ENCODE results near the gene CNFN. TPM values are rescaled to one million over a fixed set of nuclear protein-coding genes. Genes with fewer than 3 reads are reported as not detected.

Gene CNFN
- total and polyA plus RNA-seq, 8 donors: 0.32 to 3.2 (median 0.55) TPM; not detected in 1

GRCh38 chr19:42406111-42406510, 16.0 kb upstream of the CNFN start:
- H3K4me1 ChIP-seq: peaks cover 2 to 18% of the 10 kb centered on the region in 2 donors
- H3K9me3 ChIP-seq: no peaks in the 10 kb centered on the region
- H3K4me3 ChIP-seq: no peak overlapping the region
- TF ChIP-seq, protein P1, sequence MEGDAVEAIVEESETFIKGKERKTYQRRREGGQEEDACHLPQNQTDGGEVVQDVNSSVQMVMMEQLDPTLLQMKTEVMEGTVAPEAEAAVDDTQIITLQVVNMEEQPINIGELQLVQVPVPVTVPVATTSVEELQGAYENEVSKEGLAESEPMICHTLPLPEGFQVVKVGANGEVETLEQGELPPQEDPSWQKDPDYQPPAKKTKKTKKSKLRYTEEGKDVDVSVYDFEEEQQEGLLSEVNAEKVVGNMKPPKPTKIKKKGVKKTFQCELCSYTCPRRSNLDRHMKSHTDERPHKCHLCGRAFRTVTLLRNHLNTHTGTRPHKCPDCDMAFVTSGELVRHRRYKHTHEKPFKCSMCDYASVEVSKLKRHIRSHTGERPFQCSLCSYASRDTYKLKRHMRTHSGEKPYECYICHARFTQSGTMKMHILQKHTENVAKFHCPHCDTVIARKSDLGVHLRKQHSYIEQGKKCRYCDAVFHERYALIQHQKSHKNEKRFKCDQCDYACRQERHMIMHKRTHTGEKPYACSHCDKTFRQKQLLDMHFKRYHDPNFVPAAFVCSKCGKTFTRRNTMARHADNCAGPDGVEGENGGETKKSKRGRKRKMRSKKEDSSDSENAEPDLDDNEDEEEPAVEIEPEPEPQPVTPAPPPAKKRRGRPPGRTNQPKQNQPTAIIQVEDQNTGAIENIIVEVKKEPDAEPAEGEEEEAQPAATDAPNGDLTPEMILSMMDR (IDR thresholded peaks at IDR 0.05): no peak
- peaks cover 0 to 49% of the 10 kb centered on the region in 2 donors for H3K36me3 ChIP-seq
- DNase-seq: no peak
- intact Hi-C loops (cut with DNase I): no loop called here
- no peak overlapping the region for H3K27ac ChIP-seq
- ATAC-seq: no peak
- peaks cover 0 to 7% of the 10 kb centered on the region in 2 donors for H3K27me3 ChIP-seq

DNA sequence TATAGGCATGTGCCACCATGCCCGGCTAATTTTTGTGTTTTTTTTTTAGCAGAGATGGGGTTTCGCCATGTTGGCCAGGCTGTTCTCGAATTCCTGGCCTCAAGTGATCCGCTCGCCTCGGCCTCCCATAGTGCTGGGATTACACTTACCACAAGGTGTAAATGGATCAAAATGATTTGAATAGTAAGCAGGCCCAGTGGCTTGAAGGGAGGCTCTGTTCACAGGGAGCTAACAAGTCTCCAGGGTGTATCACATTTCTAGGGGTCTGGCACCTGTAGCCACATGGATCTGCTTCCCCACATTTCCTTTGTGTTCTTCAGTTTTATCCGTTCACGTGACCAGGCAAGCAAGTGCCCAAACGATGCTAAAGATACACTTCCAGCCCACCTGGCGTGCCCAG, 13.5 kb upstream of the CNFN start:
- H3K27ac ChIP-seq: no peak overlapping the region
- intact Hi-C loops (cut with DNase I): no loop called here
- peaks cover 0 to 7% of the 10 kb centered on the region in 2 donors for H3K27me3 ChIP-seq
- no peak for ATAC-seq
- DNase-seq: no peak
- H3K4me1 ChIP-seq: peaks cover 4 to 19% of the 10 kb centered on the region in 2 donors
- H3K4me3 ChIP-seq: no peak overlapping the region
- H3K9me3 ChIP-seq: no peaks in the 10 kb centered on the region
- peaks cover 0 to 40% of the 10 kb centered on the region in 2 donors for H3K36me3 ChIP-seq
- TF ChIP-seq, protein P1 (IDR thresholded peaks at IDR 0.05): no peak

DNA sequence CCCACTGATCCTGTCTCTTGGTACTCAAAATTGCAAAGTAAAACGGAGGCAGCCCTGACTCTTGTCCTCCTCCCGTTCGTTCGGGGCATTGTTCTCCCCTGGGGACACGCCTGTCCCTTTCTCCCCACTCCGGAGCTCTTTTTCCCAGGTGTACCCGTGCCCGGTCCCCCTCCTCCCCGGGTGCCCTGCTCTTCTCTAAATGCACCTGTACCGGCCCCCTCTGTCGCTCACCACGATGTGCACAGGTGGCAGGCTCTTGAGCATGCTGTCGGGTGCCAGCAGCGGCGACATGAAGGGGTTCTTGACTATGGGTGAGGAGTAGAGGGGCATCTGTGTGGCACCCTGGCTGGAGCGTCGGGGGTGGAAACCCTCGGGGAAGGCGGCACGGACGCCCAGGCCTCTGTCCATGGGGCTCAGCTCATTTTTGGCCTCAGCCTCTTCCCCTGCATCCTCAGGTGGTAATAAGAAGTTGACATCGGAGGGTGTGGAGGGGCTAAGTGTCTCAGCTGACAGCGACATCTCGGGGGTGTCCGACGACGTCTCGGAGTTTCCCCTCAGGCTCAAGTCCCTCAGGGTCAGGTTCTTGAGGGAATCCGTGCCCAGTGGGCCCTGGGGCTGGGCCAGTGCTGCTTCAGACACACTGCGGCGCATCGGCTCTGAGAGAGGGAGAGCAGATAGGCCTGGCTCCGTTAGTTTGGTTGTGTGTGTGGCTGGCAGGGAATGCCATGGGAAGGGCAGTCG, 12.4 kb upstream of the CNFN start:
- H3K36me3 ChIP-seq: peaks cover 0 to 30% of the 10 kb centered on the region in 2 donors
- intact Hi-C loops (cut with DNase I): no loop called here
- ATAC-seq (peak; percentile 7), DNase-seq (no peak)
- peaks cover 7 to 23% of the 10 kb centered on the region in 2 donors for H3K4me1 ChIP-seq
- H3K27me3 ChIP-seq: peaks cover 0 to 7% of the 10 kb centered on the region in 2 donors
- peak overlapping the region in 1 of 2 donors; percentile 46 for H3K4me3 ChIP-seq
- H3K27ac ChIP-seq: no peak overlapping the region
- TF ChIP-seq, protein P1 (IDR thresholded peaks at IDR 0.05): no peak
- no peaks in the 10 kb centered on the region for H3K9me3 ChIP-seq

DNA sequence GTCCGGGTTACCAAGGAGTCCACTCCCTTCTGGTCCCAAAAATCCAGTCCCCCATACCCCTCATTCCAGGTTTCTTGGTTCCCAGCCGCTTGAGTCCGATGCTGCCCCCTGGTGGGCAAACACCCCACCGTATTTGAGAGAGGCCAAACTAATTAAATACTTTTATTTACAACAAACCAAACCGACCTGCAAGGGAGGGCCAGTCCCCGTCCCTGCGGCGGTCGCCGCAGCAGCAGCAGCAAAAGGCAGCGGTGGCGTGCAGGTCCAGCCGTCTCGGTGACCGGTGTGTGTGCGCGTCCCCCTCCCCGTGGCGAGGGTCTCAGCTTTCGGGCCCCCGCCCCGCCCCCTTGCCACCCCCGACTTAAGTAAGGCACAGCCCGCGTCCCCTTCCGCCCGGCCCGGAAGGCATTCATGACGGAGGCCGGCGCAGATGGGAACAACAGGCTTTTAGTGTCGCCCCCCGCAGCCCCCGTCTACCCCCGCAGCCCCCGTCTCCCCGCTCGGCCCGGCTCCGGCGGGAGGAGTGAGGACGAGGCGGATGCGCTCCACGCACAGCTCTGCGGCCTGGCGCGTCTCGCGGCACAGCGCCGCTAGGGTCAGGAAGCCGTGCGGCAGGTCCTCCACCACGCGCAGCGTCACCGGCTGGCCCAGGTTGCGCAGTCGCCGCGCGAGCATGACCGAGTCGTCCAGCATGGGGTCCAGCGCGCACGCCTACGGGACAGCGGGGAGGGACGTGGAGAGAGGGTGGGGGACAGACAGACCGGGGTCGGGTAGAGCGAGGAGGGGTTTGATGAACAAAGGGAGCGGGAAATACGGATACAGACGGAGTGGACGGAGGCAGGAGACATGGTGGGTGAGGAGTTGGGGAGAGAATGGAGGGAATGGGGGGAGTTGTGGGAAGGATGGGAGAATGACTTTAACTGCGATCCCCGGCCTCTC, 11.5 kb upstream of the CNFN start:
- Histone ChIP-seq H3K36me3 (peaks cover 0 to 21% of the 10 kb centered on the region in 2 donors), H3K27ac (peak overlapping the region; percentile 17 to 45), H3K4me3 (peak overlapping the region; percentile 46 to 50), H3K27me3 (peaks cover 0 to 7% of the 10 kb centered on the region in 2 donors), H3K9me3 (no peaks in the 10 kb centered on the region), H3K4me1 (peaks cover 9 to 27% of the 10 kb centered on the region in 2 donors)
- ATAC-seq: peak; percentile 76
- DNase-seq: peak; percentile 72 to 95 (median 82)
- intact Hi-C loops (cut with DNase I): no loop called here
- TF ChIP-seq, protein P1 (IDR thresholded peaks at IDR 0.05): peak; percentile 71 to 73

- H3K36me3 ChIP-seq: peaks cover 0 to 18% of the 10 kb centered on the region in 2 donors
- H3K9me3 ChIP-seq: no peaks in the 10 kb centered on the region
- TF ChIP-seq, protein P1 (IDR thresholded peaks at IDR 0.05): no peak
- intact Hi-C loops (cut with DNase I): no loop called here
- ATAC-seq: no peak
- H3K27ac ChIP-seq: no peak overlapping the region
- H3K4me3 ChIP-seq: no peak overlapping the region
- peaks cover 0 to 7% of the 10 kb centered on the region in 2 donors for H3K27me3 ChIP-seq
- H3K4me1 ChIP-seq: peaks cover 9 to 35% of the 10 kb centered on the region in 2 donors
- DNase-seq: no peak
Observed at GRCh38 chr19:42400404-42400803, 10.3 kb upstream of the CNFN start.

Data from left lung (tissue), 10 donors.